Neutrophil (primary cell): ENCODE results near the gene RER1.

Experiments
- H3K27ac ChIP-seq: fragments of 200-600 bp; sonication (generic); 2 replicates; pipeline ENCODE4 v1.5.1; 2016; ENCODE audit warnings: mild to moderate bottlenecking, moderate library complexity
- H3K27me3 ChIP-seq: fragments of 200-600 bp; sonication (generic); 2 replicates; pipeline ENCODE4 v1.6.0; 2016; ENCODE audit warnings: mild to moderate bottlenecking
- H3K36me3 ChIP-seq: fragments of 200-600 bp; sonication (generic); 2 replicates; pipeline ENCODE4 v1.5.1; 2017
- H3K4me1 ChIP-seq, 2 experiments: fragments of 200-600 bp in 1 of 2; sonication (generic) in 1 of 2; 1 replicate in 1 of 2; 2 replicates in 1 of 2; pipeline versions ENCODE4 v1.5.1 to v1.6.1; 2013 to 2016; ENCODE audit warnings: low read depth in 1 of 2, low read length in 1 of 2, mild to moderate bottlenecking in 1 of 2, moderate library complexity in 1 of 2; ENCODE audit not compliant: control insufficient read depth in 1 of 2, insufficient read depth in 1 of 2
- H3K4me3 ChIP-seq, 2 experiments: fragments of 200-600 bp in 1 of 2; sonication (generic) in 1 of 2; 1 replicate in 1 of 2; 2 replicates in 1 of 2; pipeline ENCODE4 v1.5.1; 2013 to 2016; ENCODE audit warnings: low read depth in 1 of 2, low read length in 1 of 2, mild to moderate bottlenecking in 1 of 2, moderate library complexity in 1 of 2
- H3K9me3 ChIP-seq: fragments of 200-600 bp; sonication (generic); 2 replicates; pipeline ENCODE4 v1.5.1; 2016
- TF ChIP-seq, protein P1 (sequence below): fragments of 200-600 bp; sonication (generic); IDR thresholded peaks from 2 replicates; pipeline ENCODE4 v1.5.1; 2016; ENCODE audit warnings: antibody characterized with exemption

The RER1 gene

GRCh38 chr1:2417083-2417832 is 25.6 kb downstream of the RER1 start:
- H3K4me3 ChIP-seq = no peak overlapping the region
- peaks cover 51% of the 10 kb centered on the region for H3K27me3 ChIP-seq
- peaks cover 19 to 28% of the 10 kb centered on the region in 2 experiments for H3K4me1 ChIP-seq
- no peaks in the 10 kb centered on the region for H3K36me3 ChIP-seq
- no peak overlapping the region for H3K27ac ChIP-seq
- H3K9me3 ChIP-seq = no peaks in the 10 kb centered on the region
- TF ChIP-seq, protein P1, sequence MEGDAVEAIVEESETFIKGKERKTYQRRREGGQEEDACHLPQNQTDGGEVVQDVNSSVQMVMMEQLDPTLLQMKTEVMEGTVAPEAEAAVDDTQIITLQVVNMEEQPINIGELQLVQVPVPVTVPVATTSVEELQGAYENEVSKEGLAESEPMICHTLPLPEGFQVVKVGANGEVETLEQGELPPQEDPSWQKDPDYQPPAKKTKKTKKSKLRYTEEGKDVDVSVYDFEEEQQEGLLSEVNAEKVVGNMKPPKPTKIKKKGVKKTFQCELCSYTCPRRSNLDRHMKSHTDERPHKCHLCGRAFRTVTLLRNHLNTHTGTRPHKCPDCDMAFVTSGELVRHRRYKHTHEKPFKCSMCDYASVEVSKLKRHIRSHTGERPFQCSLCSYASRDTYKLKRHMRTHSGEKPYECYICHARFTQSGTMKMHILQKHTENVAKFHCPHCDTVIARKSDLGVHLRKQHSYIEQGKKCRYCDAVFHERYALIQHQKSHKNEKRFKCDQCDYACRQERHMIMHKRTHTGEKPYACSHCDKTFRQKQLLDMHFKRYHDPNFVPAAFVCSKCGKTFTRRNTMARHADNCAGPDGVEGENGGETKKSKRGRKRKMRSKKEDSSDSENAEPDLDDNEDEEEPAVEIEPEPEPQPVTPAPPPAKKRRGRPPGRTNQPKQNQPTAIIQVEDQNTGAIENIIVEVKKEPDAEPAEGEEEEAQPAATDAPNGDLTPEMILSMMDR = no peak

DNA sequence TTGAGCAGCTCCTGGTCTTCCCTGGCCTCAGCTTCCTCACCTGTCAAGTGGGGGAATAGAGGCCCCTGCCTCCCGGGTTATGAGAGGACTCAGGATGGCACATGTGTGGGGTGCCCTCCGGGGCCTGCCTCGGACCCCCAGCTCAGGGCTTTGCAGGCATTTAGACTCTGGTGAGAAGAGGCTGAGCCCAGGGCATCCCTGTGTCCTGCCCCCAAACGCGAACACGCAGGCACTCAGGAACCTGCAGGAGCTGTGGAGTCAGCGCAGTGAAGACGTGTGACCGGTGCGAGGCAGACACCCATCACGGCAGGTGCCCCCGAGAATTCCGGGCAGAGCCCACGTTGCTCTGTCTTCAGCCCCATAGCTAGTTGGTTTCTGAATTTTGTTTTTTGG is 26.2 kb downstream of the RER1 start:
- H3K4me3 ChIP-seq = no peak overlapping the region
- peaks cover 19 to 25% of the 10 kb centered on the region in 2 experiments for H3K4me1 ChIP-seq
- TF ChIP-seq, protein P1 = no peak
- no peaks in the 10 kb centered on the region for H3K9me3 ChIP-seq
- H3K36me3 ChIP-seq = no peaks in the 10 kb centered on the region
- no peak overlapping the region for H3K27ac ChIP-seq
- peaks cover 51% of the 10 kb centered on the region for H3K27me3 ChIP-seq

GRCh38 chr1:2418791-2419320 is 27.2 kb downstream of the RER1 start:
- Histone ChIP-seq H3K36me3 (no peaks in the 10 kb centered on the region), H3K9me3 (no peaks in the 10 kb centered on the region), H3K4me3 (no peak overlapping the region), H3K27ac (no peak overlapping the region), H3K27me3 (peaks cover 59% of the 10 kb centered on the region), H3K4me1 (peaks cover 8 to 15% of the 10 kb centered on the region in 2 experiments)
- TF ChIP-seq, protein P1 = no peak

- Histone ChIP-seq H3K4me1 (peaks cover 3 to 9% of the 10 kb centered on the region in 2 experiments), H3K27me3 (peaks cover 56% of the 10 kb centered on the region), H3K36me3 (no peaks in the 10 kb centered on the region), H3K4me3 (no peak overlapping the region), H3K27ac (no peak overlapping the region), H3K9me3 (no peaks in the 10 kb centered on the region)
- TF ChIP-seq, protein P1 = no peak
These were observed 27.8 kb downstream of the RER1 start for GRCh38 chr1:2419416-2419815.

DNA sequence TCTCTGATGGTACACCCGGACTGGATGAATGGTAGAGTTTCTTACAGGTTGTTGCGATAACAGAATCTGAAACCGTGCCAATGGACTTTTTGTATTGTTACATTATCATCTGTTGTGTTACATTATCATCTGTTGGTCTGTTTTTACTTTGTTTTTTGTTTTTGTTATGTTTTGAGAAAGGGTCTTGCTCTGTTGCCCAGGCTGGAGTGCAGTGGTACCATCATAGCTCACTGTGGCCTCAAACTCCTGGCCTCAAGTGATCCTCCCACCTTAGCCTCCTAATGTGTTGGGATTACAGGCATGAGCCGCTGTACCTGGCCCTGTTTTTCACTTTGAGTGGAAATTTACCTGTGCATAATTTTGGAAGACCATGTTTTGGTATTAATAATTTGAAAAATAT is 30.9 kb downstream of the RER1 start:
- Histone ChIP-seq H3K4me3 (no peak overlapping the region), H3K9me3 (no peaks in the 10 kb centered on the region), H3K27ac (no peak overlapping the region), H3K27me3 (peaks cover 25% of the 10 kb centered on the region), H3K36me3 (no peaks in the 10 kb centered on the region), H3K4me1 (no peaks in the 10 kb centered on the region)
- TF ChIP-seq, protein P1 = no peak
